ENCODE data around the gene VAT1L. TPM values are rescaled to one million over a fixed set of nuclear protein-coding genes. Genes with fewer than 3 reads are reported as not detected.

VAT1L gene
- total RNA-seq, 2 donors from 2014 or later: 0.33 to 2.3 TPM

DNA sequence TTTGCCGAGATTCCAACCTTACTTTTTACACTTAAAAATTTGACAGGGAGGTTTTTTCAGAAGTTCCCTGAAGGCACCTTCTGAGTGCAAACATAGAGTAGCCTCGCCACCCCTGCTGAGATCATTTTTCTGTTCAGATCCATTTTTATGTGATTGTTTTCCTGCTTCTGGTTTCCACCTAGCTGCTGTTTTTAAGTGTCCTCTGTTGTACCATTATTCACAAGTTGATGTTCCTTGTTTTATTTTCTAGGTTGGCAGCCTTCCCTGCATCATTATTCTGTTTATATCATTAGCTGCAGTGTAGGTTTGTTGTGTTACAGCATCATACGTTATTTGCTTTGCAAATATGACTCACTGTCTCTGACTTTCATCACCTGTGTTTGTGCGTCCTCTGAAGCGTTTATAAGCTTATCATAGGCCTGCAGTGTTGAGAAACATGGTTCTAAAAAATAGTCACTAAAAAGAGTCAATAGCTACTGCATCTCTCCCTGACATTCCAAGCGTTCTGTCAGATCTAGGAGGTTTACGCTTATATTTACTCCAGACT is 117.1 kb downstream of the VAT1L start:
- Histone ChIP-seq H3K36me3 (replicated peaks in 1 of 2; ENCODE audit: insufficient read depth in 1 of 2, low read depth in 2 of 2) (no peaks in the 10 kb centered on the region), H3K4me1 (no peaks in the 10 kb centered on the region), H3K4me3 (no peak overlapping the region), H3K27me3 (no peaks in the 10 kb centered on the region), H3K27ac (no peak overlapping the region), H3K9me3 (no peaks in the 10 kb centered on the region)
- TF ChIP-seq, protein P1, sequence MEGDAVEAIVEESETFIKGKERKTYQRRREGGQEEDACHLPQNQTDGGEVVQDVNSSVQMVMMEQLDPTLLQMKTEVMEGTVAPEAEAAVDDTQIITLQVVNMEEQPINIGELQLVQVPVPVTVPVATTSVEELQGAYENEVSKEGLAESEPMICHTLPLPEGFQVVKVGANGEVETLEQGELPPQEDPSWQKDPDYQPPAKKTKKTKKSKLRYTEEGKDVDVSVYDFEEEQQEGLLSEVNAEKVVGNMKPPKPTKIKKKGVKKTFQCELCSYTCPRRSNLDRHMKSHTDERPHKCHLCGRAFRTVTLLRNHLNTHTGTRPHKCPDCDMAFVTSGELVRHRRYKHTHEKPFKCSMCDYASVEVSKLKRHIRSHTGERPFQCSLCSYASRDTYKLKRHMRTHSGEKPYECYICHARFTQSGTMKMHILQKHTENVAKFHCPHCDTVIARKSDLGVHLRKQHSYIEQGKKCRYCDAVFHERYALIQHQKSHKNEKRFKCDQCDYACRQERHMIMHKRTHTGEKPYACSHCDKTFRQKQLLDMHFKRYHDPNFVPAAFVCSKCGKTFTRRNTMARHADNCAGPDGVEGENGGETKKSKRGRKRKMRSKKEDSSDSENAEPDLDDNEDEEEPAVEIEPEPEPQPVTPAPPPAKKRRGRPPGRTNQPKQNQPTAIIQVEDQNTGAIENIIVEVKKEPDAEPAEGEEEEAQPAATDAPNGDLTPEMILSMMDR (IDR thresholded peaks at IDR 0.05): no peak
- TF ChIP-seq POLR2A (IDR thresholded peaks at IDR 0.05): no peak
- 46 to 64% methylated on average over 7 of the region's 7 CpGs for WGBS, 2 donors
- intact Hi-C loops (cut with DNase I): no loop called here
- DNase-seq (no peak), ATAC-seq (no peak)

DNA sequence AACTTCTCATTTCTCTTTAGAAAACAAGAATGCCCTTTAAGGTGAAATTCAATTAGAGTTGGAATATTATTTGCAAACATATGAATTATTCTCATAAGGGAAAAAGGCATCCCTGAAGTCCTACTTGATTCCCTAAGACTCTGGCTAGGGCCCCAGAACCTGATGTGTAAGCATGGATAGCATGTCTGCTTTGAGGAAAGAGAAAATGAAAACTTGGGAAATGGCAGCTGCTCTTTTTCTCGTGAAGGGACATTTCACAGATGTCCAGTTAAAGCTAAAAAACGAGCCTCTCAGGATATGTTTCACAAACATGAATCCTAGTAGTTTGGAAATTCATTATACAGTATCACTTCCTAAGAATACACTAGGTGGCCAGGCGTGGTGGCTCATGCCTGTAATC is 121.7 kb downstream of the VAT1L start:
- Histone ChIP-seq H3K27ac (no peak overlapping the region), H3K4me1 (no peaks in the 10 kb centered on the region), H3K9me3 (no peaks in the 10 kb centered on the region), H3K27me3 (no peaks in the 10 kb centered on the region), H3K36me3 (replicated peaks in 1 of 2; ENCODE audit: insufficient read depth in 1 of 2, low read depth in 2 of 2) (no peaks in the 10 kb centered on the region), H3K4me3 (no peak overlapping the region)
- TF ChIP-seq, protein P1 (IDR thresholded peaks at IDR 0.05): no peak
- TF ChIP-seq POLR2A (IDR thresholded peaks at IDR 0.05): no peak
- intact Hi-C loops (cut with DNase I): no loop called here
- no peak for DNase-seq
- no peak for ATAC-seq
- WGBS, 2 donors: 44 to 50% methylated on average over 3 of the region's 3 CpGs

DNA sequence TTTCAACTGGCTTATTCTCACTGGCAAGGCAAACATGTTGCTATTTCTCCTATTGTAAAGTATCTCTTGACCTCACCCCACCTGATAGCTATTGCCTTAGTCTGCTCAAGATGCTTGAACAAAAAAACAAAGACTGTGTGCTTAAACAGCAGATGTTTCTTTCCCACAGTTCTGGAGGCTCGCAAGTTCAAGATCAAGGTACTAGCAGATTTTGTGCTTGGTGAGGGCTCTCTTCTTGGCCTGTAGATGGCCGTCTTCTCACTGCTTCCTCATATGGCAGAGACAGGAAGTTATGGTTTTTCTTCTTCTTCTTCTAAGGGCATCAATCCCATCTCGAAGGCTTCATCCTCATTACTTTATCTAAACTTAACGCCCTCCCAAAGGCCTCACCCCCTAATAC is 124.3 kb downstream of the VAT1L start:
- Histone ChIP-seq H3K36me3 (replicated peaks in 1 of 2; ENCODE audit: insufficient read depth in 1 of 2, low read depth in 2 of 2) (no peaks in the 10 kb centered on the region), H3K4me3 (no peak overlapping the region), H3K9me3 (no peaks in the 10 kb centered on the region), H3K27me3 (no peaks in the 10 kb centered on the region), H3K27ac (no peak overlapping the region), H3K4me1 (no peaks in the 10 kb centered on the region)
- WGBS, 2 donors: 54 to 61% methylated on average over 4 of the region's 4 CpGs
- DNase-seq: peak in 1 of 4 donors; percentile 67
- intact Hi-C loops (cut with DNase I): no loop called here
- ATAC-seq: no peak
- TF ChIP-seq, protein P1 (IDR thresholded peaks at IDR 0.05): no peak
- TF ChIP-seq POLR2A (IDR thresholded peaks at IDR 0.05): no peak

DNA sequence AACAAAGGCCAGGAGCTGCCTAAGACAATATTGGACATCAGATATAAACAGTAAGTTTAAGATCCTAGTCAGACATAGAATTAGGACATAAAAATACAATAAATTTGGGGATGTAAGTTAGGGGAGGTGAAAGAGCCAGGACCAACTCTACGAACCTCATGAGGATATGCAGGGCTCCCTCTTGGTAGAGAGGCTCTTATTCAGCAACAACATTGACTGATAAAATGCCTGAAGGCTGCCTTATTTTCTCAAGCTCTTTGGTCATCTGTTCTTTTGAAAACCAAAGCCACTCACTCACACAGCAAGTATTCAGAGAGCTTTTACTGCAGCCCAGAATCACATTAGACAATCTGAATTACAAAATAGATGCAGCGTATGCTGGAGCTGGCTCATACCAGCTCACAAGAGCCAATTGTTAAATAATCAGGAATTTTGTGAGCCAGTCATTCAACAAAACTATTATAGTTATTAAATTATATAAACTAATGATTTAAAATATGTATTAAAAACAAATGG is 125.4 kb downstream of the VAT1L start:
- TF ChIP-seq, protein P1 (IDR thresholded peaks at IDR 0.05): no peak
- no peak for TF ChIP-seq POLR2A (IDR thresholded peaks at IDR 0.05)
- no peak overlapping the region for H3K27ac ChIP-seq
- DNase-seq: no peak
- no peaks in the 10 kb centered on the region for H3K9me3 ChIP-seq
- no peaks in the 10 kb centered on the region for H3K27me3 ChIP-seq
- H3K4me3 ChIP-seq: no peak overlapping the region
- intact Hi-C loops (cut with DNase I): no loop called here
- peaks cover 8% of the 10 kb centered on the region for H3K4me1 ChIP-seq
- no peaks in the 10 kb centered on the region for H3K36me3 ChIP-seq (replicated peaks in 1 of 2; ENCODE audit: insufficient read depth in 1 of 2, low read depth in 2 of 2)
- 67 to 88% methylated on average over 2 of the region's 2 CpGs for WGBS, 2 donors
- ATAC-seq: no peak

DNA sequence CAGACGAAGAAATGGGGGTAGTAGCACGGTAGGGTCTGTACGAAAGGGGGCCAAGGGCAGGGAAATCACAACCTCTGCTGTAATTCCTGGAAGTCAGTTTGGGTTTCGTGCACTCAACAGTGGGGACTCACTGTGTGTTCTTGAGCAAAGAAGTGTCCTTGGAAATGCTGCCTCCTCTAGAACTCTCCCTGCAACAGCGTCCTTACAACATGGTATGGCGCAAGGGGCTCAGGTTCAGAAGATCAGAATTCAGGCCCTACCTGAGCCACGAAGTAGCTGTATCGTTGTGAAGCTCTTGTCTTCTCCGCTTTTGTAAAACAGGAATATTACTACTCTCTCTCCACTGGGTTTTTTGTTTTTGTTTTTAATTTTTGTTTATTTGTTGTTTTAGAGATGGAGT is 127.7 kb downstream of the VAT1L start:
- H3K4me3 ChIP-seq: no peak overlapping the region
- H3K36me3 ChIP-seq (replicated peaks in 1 of 2; ENCODE audit: insufficient read depth in 1 of 2, low read depth in 2 of 2): no peaks in the 10 kb centered on the region
- TF ChIP-seq POLR2A (IDR thresholded peaks at IDR 0.05): no peak
- TF ChIP-seq, protein P1 (IDR thresholded peaks at IDR 0.05): no peak
- peaks cover 18% of the 10 kb centered on the region for H3K4me1 ChIP-seq
- no peak for DNase-seq
- intact Hi-C loops (cut with DNase I): no loop called here
- H3K27me3 ChIP-seq: no peaks in the 10 kb centered on the region
- WGBS, 2 donors: 79 to 93% methylated on average over 9 of the region's 9 CpGs
- no peaks in the 10 kb centered on the region for H3K9me3 ChIP-seq
- no peak for ATAC-seq
- H3K27ac ChIP-seq: no peak overlapping the region
